ENCODE results near the gene ZNF583.

ZNF583 gene

GRCh38 chr19:56403764-56404704 lies at the start of gene ZNF583:
TSS of gene ZNF583 (plus strand) at chr19:56404332. CDS start at chr19:56407115, 2,783 bp downstream.
- no peak for TF ChIP-seq CTCF (IDR thresholded peaks at IDR 0.05)

GRCh38 chr19:56355517-56355916 lies 48.6 kb upstream of the ZNF583 start:
- TF ChIP-seq CTCF (IDR thresholded peaks at IDR 0.05): no peak

GRCh38 chr19:56356944-56357343 lies 47.2 kb upstream of the ZNF583 start:
- no peak for TF ChIP-seq CTCF (IDR thresholded peaks at IDR 0.05)

- no peak for TF ChIP-seq CTCF (IDR thresholded peaks at IDR 0.05)
Measured at GRCh38 chr19:56360841-56361240, 43.3 kb upstream of the ZNF583 start.

GRCh38 chr19:56367829-56368711 lies 36.1 kb upstream of the ZNF583 start:
- no peak for TF ChIP-seq CTCF (IDR thresholded peaks at IDR 0.05)

GRCh38 chr19:56369886-56370676 lies 34.1 kb upstream of the ZNF583 start:
- TF ChIP-seq CTCF (IDR thresholded peaks at IDR 0.05): no peak

- TF ChIP-seq CTCF (IDR thresholded peaks at IDR 0.05): no peak
Measured at GRCh38 chr19:56372281-56372680, 31.9 kb upstream of the ZNF583 start.

Measured in LNCAP (cell line).